ENCODE measurements around the gene TXNRD1.
"Not testable (repeated sequence)": the region's sequence is repeated elsewhere in the genome, so short reads cannot be mapped to it uniquely, and the experiment has no call there.

DNA sequence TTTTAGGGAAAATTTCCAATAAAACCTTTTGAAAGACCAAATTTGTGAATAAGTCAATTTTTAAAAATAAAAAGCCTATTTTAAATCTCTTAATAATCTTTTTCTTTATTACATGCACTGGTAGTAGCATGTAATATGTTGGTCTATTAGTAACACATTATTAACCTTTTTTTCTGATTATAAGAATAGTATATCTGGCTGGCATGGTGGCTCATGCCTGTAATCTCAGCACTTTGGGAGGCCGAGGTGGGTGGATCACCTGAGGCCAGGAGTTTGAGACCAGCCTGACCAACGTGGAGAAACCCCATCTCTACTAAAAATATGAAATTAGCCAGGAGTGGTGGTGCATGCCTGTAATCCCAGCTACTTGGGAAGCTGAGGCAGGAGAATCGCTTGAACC lies 116.7 kb downstream of the TXNRD1 start:
- not testable (repeated sequence) for TF ChIP-seq CTCF, POLR2A (IDR thresholded peaks at IDR 0.05)
